ENCODE measurements around the gene USF2.

- TF ChIP-seq CTCF (IDR thresholded peaks at IDR 0.05) (no peak), POLR2AphosphoS5 (IDR thresholded peaks at IDR 0.05) (no peak)
These were observed 53.3 kb downstream of the USF2 start for GRCh38 chr19:35322014-35322413.
